Fibroblast of lung (primary cell): ENCODE measurements around the gene TMEM255B. TPM values are rescaled to one million over a fixed set of nuclear protein-coding genes. Genes with fewer than 3 reads are reported as not detected.

Experiments used
- DNase-seq, 2 donors: peaks; one replicate each; pipeline versions ENCODE4 v3.0.0 to v3.0.0-alpha.2; 2010; ENCODE audit warnings: low read depth in 2 of 2
- H2AFZ ChIP-seq: 2 replicates; pipeline ENCODE4 v1.5.1; 2012; ENCODE audit warnings: low read length, control low read depth, inconsistent platforms
- H3K27ac ChIP-seq: 2 replicates; pipeline ENCODE4 v1.5.1; 2011; ENCODE audit warnings: low read length, control low read depth; ENCODE audit not compliant: insufficient read depth
- H3K27me3 ChIP-seq: 2 replicates; pipeline ENCODE4 v1.5.1; 2011; ENCODE audit warnings: mild to moderate bottlenecking, low read length; ENCODE audit not compliant: control insufficient read depth, insufficient read depth
- H3K36me3 ChIP-seq: 2 replicates; pipeline ENCODE4 v1.5.1; 2011; ENCODE audit warnings: low read length; ENCODE audit not compliant: control insufficient read depth, insufficient read depth
- H3K4me1 ChIP-seq: 2 replicates; pipeline ENCODE4 v1.5.1; 2011; ENCODE audit warnings: low read length; ENCODE audit not compliant: control insufficient read depth, insufficient read depth; ENCODE audit errors: extremely low read depth
- H3K4me2 ChIP-seq: 2 replicates; pipeline ENCODE4 v1.5.1; 2011; ENCODE audit warnings: low read length, control low read depth; ENCODE audit not compliant: insufficient read depth; ENCODE audit errors: extremely low read depth
- H3K4me3 ChIP-seq, 4 experiments: fragments of 200-600 bp in 1 of 4; sonication (generic) in 1 of 4; replicated peaks in 1 of 4; 2 replicates each; pipeline ENCODE4 v1.5.1; 2011 to 2016; ENCODE audit warnings: low read length in 4 of 4, low read depth in 3 of 4, mild to moderate bottlenecking in 3 of 4, control low read depth in 2 of 4, inconsistent platforms in 1 of 4, mixed read lengths in 1 of 4; ENCODE audit not compliant: insufficient read depth in 1 of 4; ENCODE audit errors: control extremely low read depth in 1 of 4
- H3K79me2 ChIP-seq: 2 replicates; pipeline ENCODE4 v1.5.1; 2012; ENCODE audit warnings: mild to moderate bottlenecking, low read length, inconsistent platforms; ENCODE audit not compliant: control insufficient read depth, insufficient read depth
- H3K9ac ChIP-seq: 2 replicates; pipeline ENCODE4 v1.5.1; 2011; ENCODE audit warnings: mild to moderate bottlenecking, low read length, control low read depth; ENCODE audit not compliant: insufficient read depth
- H3K9me3 ChIP-seq: 2 replicates; pipeline ENCODE4 v1.5.1; 2012; ENCODE audit warnings: low read depth, low read length; ENCODE audit not compliant: control insufficient read depth, insufficient read depth
- H4K20me1 ChIP-seq: 2 replicates; pipeline ENCODE4 v1.5.1; 2011; ENCODE audit warnings: low read length; ENCODE audit not compliant: control insufficient read depth, insufficient read depth; ENCODE audit errors: extremely low read depth
- EZH2 ChIP-seq: IDR thresholded peaks from 2 replicates; pipeline ENCODE4 v1.5.1; 2012; ENCODE audit warnings: low read length, control low read depth, mild to moderate bottlenecking; ENCODE audit errors: missing control alignments
- polyA plus RNA-seq, 2 donors: library from polyadenylated mRNA; depleted of rRNA in 1 of 2; stranded (reverse) in 1 of 2; unstranded in 1 of 2; fragments of >200 nt; gene quantifications; 2 replicates each; pipeline ENCODE4 v1.2.1, GENCODE V29; 2011 to 2012; ENCODE audit warnings: missing spikeins in 1 of 2
- total RNA-seq: library from RNA; depleted of rRNA; stranded (reverse); fragments of >200 nt; gene quantifications from 2 replicates; pipeline ENCODE4 v1.2.1, GENCODE V29; 2014
- TF ChIP-seq, protein P1 (sequence below), 2 donors: IDR thresholded peaks in 1 of 2; conservative IDR thresholded peaks in 1 of 2; 1 replicate in 1 of 2; 2 replicates in 1 of 2; pipeline ENCODE4 v1.5.1; 2011 to 2012; ENCODE audit warnings: low read length in 2 of 2, control low read depth in 1 of 2, inconsistent platforms in 1 of 2, low read depth in 1 of 2, mild to moderate bottlenecking in 1 of 2

Gene TMEM255B
- total and polyA plus RNA-seq, 2 donors (not counting 1 experiment from before 2014, with no cell fraction given), result 2.4 to 10.4 TPM

DNA sequence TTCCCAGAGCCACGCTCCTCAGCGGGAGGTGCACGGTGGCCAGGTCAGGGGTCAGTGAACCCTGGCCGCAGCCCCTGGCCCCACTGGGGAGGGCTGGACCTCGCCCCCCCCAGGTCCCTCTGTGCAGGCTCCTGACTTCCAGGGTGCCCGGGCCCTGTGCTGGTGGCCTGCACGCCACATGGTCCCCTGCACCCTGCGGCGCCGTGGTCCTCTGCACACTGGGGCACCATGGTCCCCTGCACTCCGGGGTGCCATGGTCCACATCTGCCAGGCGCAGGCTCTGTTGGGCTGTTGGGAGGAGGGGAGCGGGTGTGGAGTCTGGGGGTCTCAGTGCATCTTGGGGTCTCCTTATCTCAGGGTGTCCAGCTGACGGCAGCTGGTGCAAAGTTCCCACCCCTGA, 23.3 kb upstream of the TMEM255B start:
- Histone ChIP-seq H3K9me3 (peaks cover 1% of the 10 kb centered on the region), H3K27ac (no peak overlapping the region), H3K4me1 (no peaks in the 10 kb centered on the region), H2AFZ (no peak overlapping the region), H3K36me3 (no peaks in the 10 kb centered on the region), H3K27me3 (no peaks in the 10 kb centered on the region), H3K9ac (no peak overlapping the region), H3K4me3 (no peak overlapping the region), H4K20me1 (no peaks in the 10 kb centered on the region), H3K4me2 (no peak overlapping the region), H3K79me2 (no peaks in the 10 kb centered on the region)
- DNase-seq, result no peak
- TF ChIP-seq, protein P1, sequence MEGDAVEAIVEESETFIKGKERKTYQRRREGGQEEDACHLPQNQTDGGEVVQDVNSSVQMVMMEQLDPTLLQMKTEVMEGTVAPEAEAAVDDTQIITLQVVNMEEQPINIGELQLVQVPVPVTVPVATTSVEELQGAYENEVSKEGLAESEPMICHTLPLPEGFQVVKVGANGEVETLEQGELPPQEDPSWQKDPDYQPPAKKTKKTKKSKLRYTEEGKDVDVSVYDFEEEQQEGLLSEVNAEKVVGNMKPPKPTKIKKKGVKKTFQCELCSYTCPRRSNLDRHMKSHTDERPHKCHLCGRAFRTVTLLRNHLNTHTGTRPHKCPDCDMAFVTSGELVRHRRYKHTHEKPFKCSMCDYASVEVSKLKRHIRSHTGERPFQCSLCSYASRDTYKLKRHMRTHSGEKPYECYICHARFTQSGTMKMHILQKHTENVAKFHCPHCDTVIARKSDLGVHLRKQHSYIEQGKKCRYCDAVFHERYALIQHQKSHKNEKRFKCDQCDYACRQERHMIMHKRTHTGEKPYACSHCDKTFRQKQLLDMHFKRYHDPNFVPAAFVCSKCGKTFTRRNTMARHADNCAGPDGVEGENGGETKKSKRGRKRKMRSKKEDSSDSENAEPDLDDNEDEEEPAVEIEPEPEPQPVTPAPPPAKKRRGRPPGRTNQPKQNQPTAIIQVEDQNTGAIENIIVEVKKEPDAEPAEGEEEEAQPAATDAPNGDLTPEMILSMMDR (conservative IDR thresholded peaks at IDR 0.05 in 1 of 2, IDR thresholded peaks at IDR 0.05 in 1 of 2; ENCODE audit: low read depth in 1 of 2, low read length in 2 of 2), result no peak
- no peak for TF ChIP-seq EZH2

DNA sequence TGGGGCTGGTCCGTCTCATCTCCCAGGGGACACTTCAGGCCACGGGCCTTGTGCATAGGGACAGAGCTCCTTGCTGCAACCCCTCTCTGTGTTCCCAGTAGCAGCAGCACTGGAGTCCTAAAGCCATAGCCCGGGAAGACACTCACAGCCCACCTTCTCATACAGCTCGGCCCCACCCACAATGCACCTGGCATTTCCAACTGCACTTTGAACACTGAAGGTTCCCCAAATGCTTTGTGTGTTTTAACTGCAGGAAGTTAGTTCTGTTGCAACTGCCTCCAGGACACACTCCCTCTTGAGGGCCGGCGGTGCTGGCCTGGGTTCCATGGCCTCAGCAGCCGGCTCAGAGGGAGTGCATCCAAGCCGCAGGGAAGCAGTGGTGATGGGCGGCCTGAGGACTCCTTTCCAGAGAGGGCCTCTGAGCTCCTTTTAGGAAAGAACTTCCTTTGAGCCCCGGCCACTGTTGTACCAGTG, 22.7 kb upstream of the TMEM255B start:
- H3K9me3 ChIP-seq, result peaks cover 1% of the 10 kb centered on the region
- no peaks in the 10 kb centered on the region for H3K4me1 ChIP-seq
- no peak overlapping the region for H3K4me2 ChIP-seq
- H3K79me2 ChIP-seq, result no peaks in the 10 kb centered on the region
- DNase-seq, result no peak
- no peaks in the 10 kb centered on the region for H3K27me3 ChIP-seq
- no peaks in the 10 kb centered on the region for H4K20me1 ChIP-seq
- no peak for TF ChIP-seq EZH2
- TF ChIP-seq, protein P1 (conservative IDR thresholded peaks at IDR 0.05 in 1 of 2, IDR thresholded peaks at IDR 0.05 in 1 of 2; ENCODE audit: low read depth in 1 of 2, low read length in 2 of 2), result no peak
- no peaks in the 10 kb centered on the region for H3K36me3 ChIP-seq
- no peak overlapping the region for H2AFZ ChIP-seq
- no peak overlapping the region for H3K9ac ChIP-seq
- H3K27ac ChIP-seq, result no peak overlapping the region
- no peak overlapping the region for H3K4me3 ChIP-seq

DNA sequence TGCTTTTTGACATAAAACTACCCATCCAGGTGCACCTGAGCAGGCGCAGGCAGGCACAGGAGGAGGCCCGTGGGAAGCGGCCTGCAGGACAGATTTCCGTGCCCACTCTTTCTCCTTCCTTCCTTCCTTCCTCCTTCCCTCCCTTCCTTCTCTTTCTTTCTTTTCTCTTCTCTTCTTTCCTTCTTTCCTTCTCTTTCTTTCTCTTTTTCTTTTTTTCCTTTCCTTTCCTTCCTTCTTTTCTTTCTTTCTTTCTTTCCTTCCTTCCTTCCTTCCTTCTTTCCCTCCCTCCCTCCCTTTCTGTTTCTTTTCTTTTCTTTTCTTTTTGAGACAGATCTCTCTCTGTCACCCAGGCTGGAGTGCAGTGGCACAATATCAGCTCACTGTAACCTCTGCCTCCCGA, 21.2 kb upstream of the TMEM255B start:
- H3K27me3 ChIP-seq, result no peaks in the 10 kb centered on the region
- H3K4me2 ChIP-seq, result no peak overlapping the region
- H3K36me3 ChIP-seq, result no peaks in the 10 kb centered on the region
- H2AFZ ChIP-seq, result no peak overlapping the region
- H3K9ac ChIP-seq, result no peak overlapping the region
- H4K20me1 ChIP-seq, result no peaks in the 10 kb centered on the region
- no peak for DNase-seq
- no peaks in the 10 kb centered on the region for H3K79me2 ChIP-seq
- H3K4me1 ChIP-seq, result no peaks in the 10 kb centered on the region
- H3K9me3 ChIP-seq, result peaks cover 1% of the 10 kb centered on the region
- TF ChIP-seq, protein P1 (conservative IDR thresholded peaks at IDR 0.05 in 1 of 2, IDR thresholded peaks at IDR 0.05 in 1 of 2; ENCODE audit: low read depth in 1 of 2, low read length in 2 of 2), result no peak
- TF ChIP-seq EZH2, result no peak
- no peak overlapping the region for H3K4me3 ChIP-seq
- H3K27ac ChIP-seq, result no peak overlapping the region
